CD4-positive, alpha-beta T cell treated with Interleukin-21 for 1 hour (primary cell): ENCODE results near the gene SPIB.
"Not testable (repeated sequence)": the region's sequence is repeated elsewhere in the genome, so short reads cannot be mapped to it uniquely, and the experiment has no call there.

Source experiments
- DNase-seq: peaks from one replicate; pipeline ENCODE4 v3.0.0-alpha.2; 2020

The SPIB gene

GRCh38 chr19:50447750-50448149, 29.0 kb downstream of the SPIB start:
- no peak for DNase-seq

GRCh38 chr19:50449236-50449899, 30.6 kb downstream of the SPIB start:
- no peak for DNase-seq

GRCh38 chr19:50450369-50451222, 31.9 kb downstream of the SPIB start:
- no peak for DNase-seq

- no peak for DNase-seq
These were observed 32.4 kb downstream of the SPIB start for GRCh38 chr19:50451223-50451534.

- DNase-seq: no peak
These were observed 34.5 kb downstream of the SPIB start for GRCh38 chr19:50453243-50453642.

GRCh38 chr19:50455992-50456391, 37.3 kb downstream of the SPIB start:
- no peak for DNase-seq

- DNase-seq: no peak
These were observed 38.6 kb downstream of the SPIB start for GRCh38 chr19:50457300-50457699.

- DNase-seq: no peak
These were observed 39.8 kb downstream of the SPIB start for GRCh38 chr19:50458396-50459066.

- DNase-seq: no peak
These were observed 40.3 kb downstream of the SPIB start for GRCh38 chr19:50459067-50459456.

GRCh38 chr19:50459638-50460037, 40.9 kb downstream of the SPIB start:
- DNase-seq: no peak

- DNase-seq: no peak
These were observed 41.5 kb downstream of the SPIB start for GRCh38 chr19:50460161-50460765.

- DNase-seq: peak; percentile 74
These were observed 42.5 kb downstream of the SPIB start for GRCh38 chr19:50461066-50461875.

- no peak for DNase-seq
These were observed 44.2 kb downstream of the SPIB start for GRCh38 chr19:50462970-50463369.

- DNase-seq: no peak
These were observed 45.6 kb downstream of the SPIB start for GRCh38 chr19:50464348-50464747.

GRCh38 chr19:50465000-50465399, 46.3 kb downstream of the SPIB start:
- DNase-seq: no peak

GRCh38 chr19:50465986-50466705, 47.4 kb downstream of the SPIB start:
- no peak for DNase-seq

- no peak for DNase-seq
These were observed 47.9 kb downstream of the SPIB start for GRCh38 chr19:50466706-50467039.

- no peak for DNase-seq
These were observed 48.8 kb downstream of the SPIB start for GRCh38 chr19:50467566-50467965.

- DNase-seq: no peak
These were observed 50.1 kb downstream of the SPIB start for GRCh38 chr19:50468818-50469217.

GRCh38 chr19:50473336-50473735, 54.6 kb downstream of the SPIB start:
- DNase-seq: not testable (repeated sequence)

GRCh38 chr19:50475101-50475568, 56.4 kb downstream of the SPIB start:
- DNase-seq: no peak

GRCh38 chr19:50475736-50476223, 57.0 kb downstream of the SPIB start:
- DNase-seq: no peak
